Loucy (cell line): ENCODE data around the gene AMPD3.

ENCODE experiments used
- H2AFZ ChIP-seq: fragments of 200-600 bp; sonication (generic); 2 replicates; pipeline ENCODE4 v1.6.0; 2016; ENCODE audit warnings: antibody characterized with exemption, mild to moderate bottlenecking, low read length, moderate library complexity
- H3F3A ChIP-seq: fragments of 200-600 bp; 2 replicates; pipeline ENCODE4 v1.6.0; 2016; ENCODE audit warnings: antibody characterized with exemption, low read depth, mild to moderate bottlenecking
- H3K27me3 ChIP-seq: fragments of 200-600 bp; sonication (generic); 2 replicates; pipeline ENCODE4 v1.6.1; 2014; ENCODE audit warnings: low read length, mild to moderate bottlenecking; ENCODE audit not compliant: insufficient read depth, poor library complexity, severe bottlenecking
- H3K36me3 ChIP-seq: fragments of 200-600 bp; sonication (generic); 2 replicates; pipeline ENCODE4 v1.6.1; 2016; ENCODE audit warnings: low read length; ENCODE audit not compliant: insufficient read depth
- H3K4me1 ChIP-seq: fragments of 200-600 bp; sonication (generic); 2 replicates; pipeline ENCODE4 v1.5.1; 2014; ENCODE audit warnings: low read length, mild to moderate bottlenecking; ENCODE audit not compliant: insufficient read depth, poor library complexity, severe bottlenecking
- H3K4me2 ChIP-seq: fragments of 200-600 bp; sonication (generic); 2 replicates; pipeline ENCODE4 v1.6.0; 2014; ENCODE audit warnings: antibody characterized with exemption, low read length, low read depth, mild to moderate bottlenecking; ENCODE audit not compliant: poor library complexity, severe bottlenecking
- H3K4me3 ChIP-seq: fragments of 200-600 bp; sonication (generic); 2 replicates; pipeline ENCODE4 v1.5.1; 2014; ENCODE audit warnings: low read length, mild to moderate bottlenecking, mixed read lengths; ENCODE audit not compliant: poor library complexity, severe bottlenecking
- H3K79me2 ChIP-seq: fragments of 200-600 bp; sonication (generic); 2 replicates; pipeline ENCODE4 v1.6.1; 2014; ENCODE audit warnings: low read length; ENCODE audit not compliant: insufficient read depth
- H3K9ac ChIP-seq: fragments of 200-600 bp; sonication (generic); 2 replicates; pipeline ENCODE4 v1.6.0; 2014; ENCODE audit warnings: mild to moderate bottlenecking, low read depth, low read length, moderate library complexity; ENCODE audit not compliant: poor library complexity, severe bottlenecking
- H3K9me2 ChIP-seq: fragments of 200-600 bp; sonication (generic); replicated peaks from 2 replicates; pipeline ENCODE4 v1.6.1; 2016; ENCODE audit warnings: low read depth, low read length, mixed read lengths
- H3K9me3 ChIP-seq: fragments of 200-600 bp; sonication (generic); 2 replicates; pipeline ENCODE4 v1.6.1; 2014; ENCODE audit warnings: mild to moderate bottlenecking, antibody characterized with exemption, low read length, low read depth; ENCODE audit not compliant: insufficient read depth
- H4K20me1 ChIP-seq: fragments of 200-600 bp; sonication (generic); 2 replicates; pipeline ENCODE4 v1.6.0; 2014; ENCODE audit warnings: antibody characterized with exemption, low read length, mild to moderate bottlenecking; ENCODE audit not compliant: insufficient read depth, poor library complexity, severe bottlenecking
- EZH2phosphoT487 ChIP-seq: fragments of 200-600 bp; IDR thresholded peaks from 2 replicates; pipeline ENCODE4 v1.6.1; 2018; ENCODE audit warnings: antibody characterized with exemption, mild to moderate bottlenecking, moderate library complexity, borderline replicate concordance
- TF ChIP-seq, protein P1 (sequence below): fragments of 200-600 bp; sonication (generic); conservative IDR thresholded peaks from 2 replicates; pipeline ENCODE4 v1.5.1; 2014; ENCODE audit warnings: mild to moderate bottlenecking, antibody characterized with exemption, low read length

Gene AMPD3

DNA sequence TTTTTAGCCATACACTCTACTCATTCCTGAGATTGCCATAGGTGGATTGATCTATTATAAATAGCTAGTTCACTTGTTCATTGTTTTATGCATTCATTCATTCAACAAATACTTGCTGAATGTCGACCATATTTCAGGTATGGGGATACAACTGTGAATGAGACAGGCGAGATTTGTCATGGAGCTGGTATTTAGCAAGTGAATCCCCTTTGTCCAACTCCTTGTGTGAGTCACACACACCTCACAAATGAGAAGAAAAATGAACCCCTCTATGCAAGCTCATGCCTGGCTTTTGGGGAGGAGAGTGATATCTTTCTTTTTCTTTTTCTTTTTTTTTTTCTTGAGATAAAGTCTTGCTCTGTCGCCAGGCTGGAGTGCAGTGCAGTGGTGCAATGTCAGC, 1.8 kb upstream of the AMPD3 start:
- Histone ChIP-seq H3K79me2 (peaks cover 35% of the 10 kb centered on the region), H3K27me3 (no peaks in the 10 kb centered on the region), H2AFZ (no peak overlapping the region), H3K4me2 (no peak overlapping the region), H3K9me2 (no peaks in the 10 kb centered on the region), H3K36me3 (no peaks in the 10 kb centered on the region), H3K9ac (no peak overlapping the region), H3K4me1 (peaks cover 72% of the 10 kb centered on the region), H3K9me3 (no peaks in the 10 kb centered on the region), H3K4me3 (no peak overlapping the region), H4K20me1 (peaks cover 11% of the 10 kb centered on the region), H3F3A (peaks cover 5% of the 10 kb centered on the region; the same call in 1 of the 2 replicates)
- no peak for TF ChIP-seq EZH2phosphoT487
- TF ChIP-seq, protein P1, sequence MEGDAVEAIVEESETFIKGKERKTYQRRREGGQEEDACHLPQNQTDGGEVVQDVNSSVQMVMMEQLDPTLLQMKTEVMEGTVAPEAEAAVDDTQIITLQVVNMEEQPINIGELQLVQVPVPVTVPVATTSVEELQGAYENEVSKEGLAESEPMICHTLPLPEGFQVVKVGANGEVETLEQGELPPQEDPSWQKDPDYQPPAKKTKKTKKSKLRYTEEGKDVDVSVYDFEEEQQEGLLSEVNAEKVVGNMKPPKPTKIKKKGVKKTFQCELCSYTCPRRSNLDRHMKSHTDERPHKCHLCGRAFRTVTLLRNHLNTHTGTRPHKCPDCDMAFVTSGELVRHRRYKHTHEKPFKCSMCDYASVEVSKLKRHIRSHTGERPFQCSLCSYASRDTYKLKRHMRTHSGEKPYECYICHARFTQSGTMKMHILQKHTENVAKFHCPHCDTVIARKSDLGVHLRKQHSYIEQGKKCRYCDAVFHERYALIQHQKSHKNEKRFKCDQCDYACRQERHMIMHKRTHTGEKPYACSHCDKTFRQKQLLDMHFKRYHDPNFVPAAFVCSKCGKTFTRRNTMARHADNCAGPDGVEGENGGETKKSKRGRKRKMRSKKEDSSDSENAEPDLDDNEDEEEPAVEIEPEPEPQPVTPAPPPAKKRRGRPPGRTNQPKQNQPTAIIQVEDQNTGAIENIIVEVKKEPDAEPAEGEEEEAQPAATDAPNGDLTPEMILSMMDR = no peak

GRCh38 chr11:10455637-10456487, 798 bp downstream of the AMPD3 start:
- TF ChIP-seq, protein P1 = no peak
- TF ChIP-seq EZH2phosphoT487 = no peak
- Histone ChIP-seq H2AFZ (peak overlapping the region; percentile 17; the same call in 1 of the 2 replicates), H3K79me2 (peaks cover 60% of the 10 kb centered on the region), H4K20me1 (peaks cover 33% of the 10 kb centered on the region), H3K27me3 (no peaks in the 10 kb centered on the region), H3K9me3 (no peaks in the 10 kb centered on the region), H3K4me1 (peaks cover 69% of the 10 kb centered on the region), H3K9ac (peak overlapping the region; percentile 93), H3K36me3 (peaks cover 1% of the 10 kb centered on the region; the same call in 1 of the 2 replicates), H3K4me3 (peak overlapping the region; percentile 94), H3K4me2 (peak overlapping the region; percentile 99), H3K9me2 (no peaks in the 10 kb centered on the region), H3F3A (peaks cover 10% of the 10 kb centered on the region; the same call in 1 of the 2 replicates)

GRCh38 chr11:10456519-10456918, 1.5 kb downstream of the AMPD3 start:
- Histone ChIP-seq H3K4me1 (peaks cover 69% of the 10 kb centered on the region), H2AFZ (no peak overlapping the region), H3K27me3 (no peaks in the 10 kb centered on the region), H3F3A (peaks cover 10% of the 10 kb centered on the region; the same call in 1 of the 2 replicates), H3K36me3 (peaks cover 8% of the 10 kb centered on the region; the same call in 1 of the 2 replicates), H3K4me3 (peak overlapping the region; percentile 94), H4K20me1 (peaks cover 40% of the 10 kb centered on the region), H3K79me2 (peaks cover 67% of the 10 kb centered on the region), H3K4me2 (peak overlapping the region; percentile 99), H3K9ac (peak overlapping the region; percentile 93), H3K9me3 (no peaks in the 10 kb centered on the region), H3K9me2 (no peaks in the 10 kb centered on the region)
- TF ChIP-seq, protein P1 = no peak
- no peak for TF ChIP-seq EZH2phosphoT487
